ENCODE data around the gene ZNF462. TPM values are rescaled to one million over a fixed set of nuclear protein-coding genes. Genes with fewer than 3 reads are reported as not detected.

ZNF462 gene
- total and polyA plus RNA-seq, 11 donors, result 5.3 to 51.3 (median 30.9) TPM

DNA sequence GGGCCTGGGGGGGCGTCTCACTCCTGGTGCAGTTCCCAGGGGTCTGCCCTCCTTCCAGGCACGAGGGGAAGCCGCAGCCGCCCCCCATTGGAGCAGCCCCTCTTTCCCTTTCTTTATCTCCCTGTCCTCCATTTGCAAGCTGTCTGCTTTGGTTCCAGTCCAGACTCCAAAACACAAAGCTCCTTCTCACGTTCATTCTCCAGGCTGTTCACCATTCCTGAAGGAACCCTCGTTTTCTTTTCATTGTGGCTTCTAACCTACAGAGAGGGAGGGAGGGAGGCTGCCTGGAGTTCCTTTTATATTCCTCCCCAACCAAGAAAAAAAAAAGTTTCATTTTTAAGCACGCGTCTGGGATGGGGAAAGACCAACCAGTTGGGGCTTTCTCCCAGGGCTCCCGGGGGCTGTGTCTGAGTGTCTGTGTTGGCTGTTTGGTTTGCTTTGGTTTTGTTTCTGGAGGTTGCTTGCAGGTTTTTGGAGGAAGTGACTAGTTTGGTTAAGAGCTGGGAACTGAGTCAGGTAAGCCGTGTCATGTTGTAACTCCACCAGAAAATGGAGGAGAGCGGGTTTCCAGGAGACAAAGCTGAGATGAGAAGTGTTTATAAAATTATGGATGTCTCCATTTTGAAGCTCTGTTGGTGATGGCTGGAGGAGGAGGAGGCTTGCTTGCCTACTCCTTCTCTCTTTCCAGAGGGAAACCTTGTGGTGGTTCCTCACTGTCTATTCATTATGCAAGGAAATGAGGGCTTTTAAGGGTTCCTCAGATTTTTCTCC lies 1.6 kb downstream of the ZNF462 start:
- Histone ChIP-seq H3K27ac (peak overlapping the region; percentile 81 to 95 (median 88)), H3K27me3 (peaks cover 0 to 25% (median 0%) of the 10 kb centered on the region in 9 donors), H3K4me1 (peaks cover 6 to 48% (median 32%) of the 10 kb centered on the region in 12 donors), H3K36me3 (no peaks in the 10 kb centered on the region), H3K9me3 (no peaks in the 10 kb centered on the region), H3K4me3 (peak overlapping the region; percentile 58 to 96 (median 78))
- ATAC-seq, result peak in 2 of 4 donors; percentile 1 to 2
- peak in 1 of 5 donors; percentile 23 for DNase-seq
- TF ChIP-seq, protein P1, sequence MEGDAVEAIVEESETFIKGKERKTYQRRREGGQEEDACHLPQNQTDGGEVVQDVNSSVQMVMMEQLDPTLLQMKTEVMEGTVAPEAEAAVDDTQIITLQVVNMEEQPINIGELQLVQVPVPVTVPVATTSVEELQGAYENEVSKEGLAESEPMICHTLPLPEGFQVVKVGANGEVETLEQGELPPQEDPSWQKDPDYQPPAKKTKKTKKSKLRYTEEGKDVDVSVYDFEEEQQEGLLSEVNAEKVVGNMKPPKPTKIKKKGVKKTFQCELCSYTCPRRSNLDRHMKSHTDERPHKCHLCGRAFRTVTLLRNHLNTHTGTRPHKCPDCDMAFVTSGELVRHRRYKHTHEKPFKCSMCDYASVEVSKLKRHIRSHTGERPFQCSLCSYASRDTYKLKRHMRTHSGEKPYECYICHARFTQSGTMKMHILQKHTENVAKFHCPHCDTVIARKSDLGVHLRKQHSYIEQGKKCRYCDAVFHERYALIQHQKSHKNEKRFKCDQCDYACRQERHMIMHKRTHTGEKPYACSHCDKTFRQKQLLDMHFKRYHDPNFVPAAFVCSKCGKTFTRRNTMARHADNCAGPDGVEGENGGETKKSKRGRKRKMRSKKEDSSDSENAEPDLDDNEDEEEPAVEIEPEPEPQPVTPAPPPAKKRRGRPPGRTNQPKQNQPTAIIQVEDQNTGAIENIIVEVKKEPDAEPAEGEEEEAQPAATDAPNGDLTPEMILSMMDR (IDR thresholded peaks at IDR 0.05), result no peak
- TF ChIP-seq POLR2A (IDR thresholded peaks at IDR 0.05), result no peak
- intact Hi-C loops (cut with DNase I), result loop anchor here in 8 of 10 donors (5.0 to 10.0 kb wide), 17 partner anchors 58 to 962 kb away; no protein-coding TSS in a partner anchor
- 12 to 18% (median 16%) methylated on average over 11 of the region's 11 CpGs for WGBS, 4 donors

DNA sequence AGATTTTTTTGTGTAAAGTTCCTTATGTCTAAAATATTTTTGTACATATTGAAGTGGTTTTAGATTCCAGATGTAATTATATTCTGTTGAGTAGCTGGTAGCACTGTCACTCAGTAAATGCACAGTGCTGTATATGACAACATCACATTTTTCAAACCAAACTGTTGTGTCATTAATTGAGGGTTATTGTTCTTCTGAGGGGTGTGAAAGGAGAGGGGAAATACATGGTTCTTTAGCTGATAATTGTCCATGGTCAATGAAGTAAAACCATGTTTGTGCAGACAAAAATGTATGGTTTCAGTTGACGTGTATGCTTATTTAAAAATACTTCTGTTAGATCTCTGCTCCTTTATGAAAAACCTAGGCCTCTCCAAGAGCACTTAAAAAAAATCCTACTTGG lies 3.3 kb downstream of the ZNF462 start:
- peaks cover 6 to 65% (median 43%) of the 10 kb centered on the region in 12 donors for H3K4me1 ChIP-seq
- ATAC-seq, result no peak
- 82 to 92% (median 89%) methylated on average over 1 of the region's 1 CpG for WGBS, 4 donors
- peak overlapping the region in 3 of 12 donors; percentile 10 to 93 (median 89) for H3K27ac ChIP-seq
- TF ChIP-seq, protein P1 (IDR thresholded peaks at IDR 0.05), result no peak
- H3K27me3 ChIP-seq, result peaks cover 0 to 8% (median 0%) of the 10 kb centered on the region in 9 donors
- no peaks in the 10 kb centered on the region for H3K36me3 ChIP-seq
- no peaks in the 10 kb centered on the region for H3K9me3 ChIP-seq
- H3K4me3 ChIP-seq, result no peak overlapping the region
- intact Hi-C loops (cut with DNase I), result loop anchor here in 5 of 10 donors (10.0 kb wide), 7 partner anchors 59 to 961 kb away; no protein-coding TSS in a partner anchor
- no peak for DNase-seq

DNA sequence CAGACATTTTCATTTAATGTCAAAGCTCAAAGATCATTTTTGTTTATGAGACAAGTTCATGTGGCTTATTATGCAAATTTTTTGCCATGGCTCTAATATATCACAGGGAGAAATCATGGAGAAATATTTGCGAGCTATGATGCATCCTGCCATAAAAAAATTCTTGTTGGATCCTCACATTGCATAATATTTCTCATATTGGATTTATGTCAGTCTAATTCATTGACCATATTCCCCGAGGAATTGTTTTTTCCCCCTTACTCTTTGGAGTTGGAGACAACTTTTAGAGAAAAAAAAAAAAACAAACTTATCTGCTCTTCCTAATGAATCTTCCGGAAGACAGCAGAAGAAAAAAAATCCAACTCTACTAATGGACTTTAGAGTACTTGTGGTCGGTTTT lies 4.3 kb downstream of the ZNF462 start:
- TF ChIP-seq POLR2A (IDR thresholded peaks at IDR 0.05), result no peak
- TF ChIP-seq, protein P1 (IDR thresholded peaks at IDR 0.05), result no peak
- Histone ChIP-seq H3K9me3 (no peaks in the 10 kb centered on the region), H3K4me1 (peaks cover 6 to 71% (median 49%) of the 10 kb centered on the region in 12 donors), H3K27ac (peak overlapping the region in 7 of 12 donors; percentile 55 to 79 (median 64)), H3K27me3 (peaks cover 0 to 5% (median 0%) of the 10 kb centered on the region in 9 donors), H3K36me3 (no peaks in the 10 kb centered on the region), H3K4me3 (no peak overlapping the region)
- ATAC-seq (no peak), DNase-seq (no peak)
- WGBS, 4 donors, result 65 to 81% (median 74%) methylated on average over 4 of the region's 4 CpGs
- intact Hi-C loops (cut with DNase I), result loop anchor here in 5 of 10 donors (10.0 kb wide), 7 partner anchors 58 to 962 kb away; no protein-coding TSS in a partner anchor

DNA sequence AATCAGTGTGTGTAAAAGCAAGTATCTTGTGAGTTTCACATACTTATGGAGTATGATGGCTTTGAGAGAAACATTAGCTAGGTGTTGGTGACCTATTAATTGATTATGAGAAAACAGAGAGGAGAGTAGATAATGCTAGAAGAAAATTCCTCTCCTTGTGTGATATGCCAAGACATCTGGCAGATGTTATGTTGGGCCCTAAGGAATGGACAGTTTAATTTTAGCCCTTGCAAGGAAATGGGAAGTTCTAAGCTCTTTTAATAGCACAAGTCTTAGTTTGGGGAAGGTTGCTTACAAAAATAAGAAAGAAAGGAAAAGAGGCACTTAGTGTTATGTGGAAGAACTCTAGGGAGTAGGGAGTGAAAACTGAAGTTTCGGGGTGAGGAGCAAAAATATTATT lies 5.1 kb downstream of the ZNF462 start:
- DNase-seq, result no peak
- H3K27me3 ChIP-seq, result peaks cover 0 to 5% (median 0%) of the 10 kb centered on the region in 9 donors
- intact Hi-C loops (cut with DNase I), result loop anchor here in 5 of 10 donors (2.0 to 10.0 kb wide), 8 partner anchors 55 to 963 kb away; no protein-coding TSS in a partner anchor
- H3K27ac ChIP-seq, result peak overlapping the region; percentile 45 to 79 (median 62)
- no peaks in the 10 kb centered on the region for H3K9me3 ChIP-seq
- no peaks in the 10 kb centered on the region for H3K36me3 ChIP-seq
- H3K4me3 ChIP-seq, result no peak overlapping the region
- WGBS, 4 donors, result 31 to 55% (median 44%) methylated on average over 1 of the region's 1 CpG
- no peak for ATAC-seq
- TF ChIP-seq, protein P1 (IDR thresholded peaks at IDR 0.05), result no peak
- no peak for TF ChIP-seq POLR2A (IDR thresholded peaks at IDR 0.05)
- peaks cover 6 to 71% (median 49%) of the 10 kb centered on the region in 12 donors for H3K4me1 ChIP-seq
